ENCODE data around the gene PODXL. TPM values are rescaled to one million over a fixed set of nuclear protein-coding genes. Genes with fewer than 3 reads are reported as not detected.
A peak's percentile ranks its signal among the peaks of the same experiment; 100 is the strongest.

Gene PODXL
- total and polyA plus RNA-seq, 2 donors (not counting 1 experiment from before 2014, with no cell fraction given): 0.17 to 0.27 TPM

GRCh38 chr7:131603932-131604331 is 47.5 kb upstream of the PODXL start:
- Histone ChIP-seq H3K36me3 (ENCODE audit: control insufficient read depth, insufficient read depth, low read length) (no peaks in the 10 kb centered on the region), H3K4me1 (ENCODE audit: control insufficient read depth, extremely low read depth, insufficient read depth, low read length) (no peaks in the 10 kb centered on the region), H3K9me3 (ENCODE audit: control insufficient read depth, insufficient read depth, low read depth, low read length) (no peaks in the 10 kb centered on the region), H3K27me3 (ENCODE audit: control insufficient read depth, insufficient read depth, low read length) (no peaks in the 10 kb centered on the region), H3K79me2 (ENCODE audit: control insufficient read depth, insufficient read depth, low read length) (no peaks in the 10 kb centered on the region), H3K4me2 (ENCODE audit: extremely low read depth, insufficient read depth, low read length) (no peak overlapping the region), H3K4me3 (replicated peaks in 1 of 4; ENCODE audit: control extremely low read depth in 1 of 4, insufficient read depth in 1 of 4, low read depth in 3 of 4, low read length in 4 of 4) (no peak overlapping the region), H2AFZ (ENCODE audit: low read length) (no peak overlapping the region), H3K9ac (ENCODE audit: insufficient read depth, low read length) (no peak overlapping the region), H4K20me1 (ENCODE audit: control insufficient read depth, extremely low read depth, insufficient read depth, low read length) (no peaks in the 10 kb centered on the region), H3K27ac (ENCODE audit: insufficient read depth, low read length) (no peak overlapping the region)
- no peak for TF ChIP-seq CTCF (conservative IDR thresholded peaks at IDR 0.05 in 1 of 2, IDR thresholded peaks at IDR 0.05 in 1 of 2; ENCODE audit: low read depth in 1 of 2, low read length in 2 of 2)
- TF ChIP-seq EZH2 (IDR thresholded peaks at IDR 0.05; ENCODE audit: low read length, missing control alignments): no peak
- no peak for DNase-seq (ENCODE audit: low read depth in 2 of 2)

- H3K4me1 ChIP-seq (ENCODE audit: control insufficient read depth, extremely low read depth, insufficient read depth, low read length): no peaks in the 10 kb centered on the region
Observed at GRCh38 chr7:131602994-131603372, 46.6 kb upstream of the PODXL start.

GRCh38 chr7:131602304-131602993 is 46.0 kb upstream of the PODXL start:
- no peaks in the 10 kb centered on the region for H4K20me1 ChIP-seq (ENCODE audit: control insufficient read depth, extremely low read depth, insufficient read depth, low read length)
- H3K27me3 ChIP-seq (ENCODE audit: control insufficient read depth, insufficient read depth, low read length): no peaks in the 10 kb centered on the region
- H3K9ac ChIP-seq (ENCODE audit: insufficient read depth, low read length): no peak overlapping the region
- H3K9me3 ChIP-seq (ENCODE audit: control insufficient read depth, insufficient read depth, low read depth, low read length): no peaks in the 10 kb centered on the region
- TF ChIP-seq CTCF (conservative IDR thresholded peaks at IDR 0.05 in 1 of 2, IDR thresholded peaks at IDR 0.05 in 1 of 2; ENCODE audit: low read depth in 1 of 2, low read length in 2 of 2): no peak
- TF ChIP-seq EZH2 (IDR thresholded peaks at IDR 0.05; ENCODE audit: low read length, missing control alignments): no peak
- no peak overlapping the region for H3K4me2 ChIP-seq (ENCODE audit: extremely low read depth, insufficient read depth, low read length)
- no peak overlapping the region for H3K4me3 ChIP-seq (replicated peaks in 1 of 4; ENCODE audit: control extremely low read depth in 1 of 4, insufficient read depth in 1 of 4, low read depth in 3 of 4, low read length in 4 of 4)
- H3K79me2 ChIP-seq (ENCODE audit: control insufficient read depth, insufficient read depth, low read length): no peaks in the 10 kb centered on the region
- no peaks in the 10 kb centered on the region for H3K4me1 ChIP-seq (ENCODE audit: control insufficient read depth, extremely low read depth, insufficient read depth, low read length)
- H3K36me3 ChIP-seq (ENCODE audit: control insufficient read depth, insufficient read depth, low read length): no peaks in the 10 kb centered on the region
- no peak overlapping the region for H2AFZ ChIP-seq (ENCODE audit: low read length)
- no peak overlapping the region for H3K27ac ChIP-seq (ENCODE audit: insufficient read depth, low read length)
- DNase-seq (ENCODE audit: low read depth in 2 of 2): peak in 1 of 2 donors; percentile 41

More at GRCh38 chr7:131602994-131603372, 46.6 kb upstream of the PODXL start:
- Histone ChIP-seq H4K20me1 (ENCODE audit: control insufficient read depth, extremely low read depth, insufficient read depth, low read length) (no peaks in the 10 kb centered on the region), H3K27me3 (ENCODE audit: control insufficient read depth, insufficient read depth, low read length) (no peaks in the 10 kb centered on the region), H3K4me2 (ENCODE audit: extremely low read depth, insufficient read depth, low read length) (no peak overlapping the region), H3K9ac (ENCODE audit: insufficient read depth, low read length) (no peak overlapping the region), H3K9me3 (ENCODE audit: control insufficient read depth, insufficient read depth, low read depth, low read length) (no peaks in the 10 kb centered on the region), H3K36me3 (ENCODE audit: control insufficient read depth, insufficient read depth, low read length) (no peaks in the 10 kb centered on the region), H3K79me2 (ENCODE audit: control insufficient read depth, insufficient read depth, low read length) (no peaks in the 10 kb centered on the region), H3K4me3 (replicated peaks in 1 of 4; ENCODE audit: control extremely low read depth in 1 of 4, insufficient read depth in 1 of 4, low read depth in 3 of 4, low read length in 4 of 4) (no peak overlapping the region), H3K27ac (ENCODE audit: insufficient read depth, low read length) (no peak overlapping the region), H2AFZ (ENCODE audit: low read length) (no peak overlapping the region)
- no peak for DNase-seq (ENCODE audit: low read depth in 2 of 2)
- no peak for TF ChIP-seq CTCF (conservative IDR thresholded peaks at IDR 0.05 in 1 of 2, IDR thresholded peaks at IDR 0.05 in 1 of 2; ENCODE audit: low read depth in 1 of 2, low read length in 2 of 2)
- no peak for TF ChIP-seq EZH2 (IDR thresholded peaks at IDR 0.05; ENCODE audit: low read length, missing control alignments)

Measured in fibroblast of lung (primary cell).